ENCODE results near the gene RAB11A.

DNA sequence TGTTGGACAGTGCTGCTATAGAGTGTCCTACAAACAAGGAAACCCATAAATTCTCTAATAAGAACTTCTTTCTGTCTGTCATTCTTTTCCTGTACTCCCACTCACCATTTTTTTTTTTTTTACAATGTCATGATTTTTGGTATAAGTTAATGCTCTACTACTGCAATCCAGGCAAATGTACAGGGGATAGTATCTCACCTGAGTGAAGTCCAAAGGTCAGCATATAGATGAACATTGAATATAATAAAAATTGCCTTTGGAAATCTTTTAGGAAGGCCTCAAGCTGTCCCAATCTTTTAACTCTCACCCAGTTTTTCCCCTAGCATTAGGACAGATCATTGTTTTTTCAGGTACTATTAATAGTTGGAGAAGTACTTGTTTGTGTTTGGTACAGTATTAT lies 21.3 kb upstream of the RAB11A start:
- no peak for TF ChIP-seq POLR2A (IDR thresholded peaks at IDR 0.05; ENCODE audit: low read depth, low read length)
- no peak for TF ChIP-seq TAF1 (IDR thresholded peaks at IDR 0.05; ENCODE audit: low read depth, low read length)
- no peak for TF ChIP-seq POLR2AphosphoS5 (IDR thresholded peaks at IDR 0.05; ENCODE audit: low read depth, low read length)

Data from GM12891 (cell line).